Ovary (tissue), 3 donors: ENCODE data around the gene CACUL1.

Experiments
- POLR2A ChIP-seq: fragments of 450-650 bp; IDR thresholded peaks from one replicate; pipeline ENCODE4 v1.6.1; 2017; ENCODE audit warnings: antibody characterized with exemption, mild to moderate bottlenecking, moderate library complexity
- TF ChIP-seq, protein P1 (sequence below), 3 donors: fragments of 450-650 bp in 2 of 3; fragments of 200-600 bp in 1 of 3; IDR thresholded peaks; one replicate each; pipeline versions ENCODE4 v1.5.1 to v1.8.0; 2016 to 2022; ENCODE audit warnings: antibody characterized with exemption in 3 of 3, mild to moderate bottlenecking in 1 of 3
- donor health status: DM: no; HTN: no; CAD: no.

DNA sequence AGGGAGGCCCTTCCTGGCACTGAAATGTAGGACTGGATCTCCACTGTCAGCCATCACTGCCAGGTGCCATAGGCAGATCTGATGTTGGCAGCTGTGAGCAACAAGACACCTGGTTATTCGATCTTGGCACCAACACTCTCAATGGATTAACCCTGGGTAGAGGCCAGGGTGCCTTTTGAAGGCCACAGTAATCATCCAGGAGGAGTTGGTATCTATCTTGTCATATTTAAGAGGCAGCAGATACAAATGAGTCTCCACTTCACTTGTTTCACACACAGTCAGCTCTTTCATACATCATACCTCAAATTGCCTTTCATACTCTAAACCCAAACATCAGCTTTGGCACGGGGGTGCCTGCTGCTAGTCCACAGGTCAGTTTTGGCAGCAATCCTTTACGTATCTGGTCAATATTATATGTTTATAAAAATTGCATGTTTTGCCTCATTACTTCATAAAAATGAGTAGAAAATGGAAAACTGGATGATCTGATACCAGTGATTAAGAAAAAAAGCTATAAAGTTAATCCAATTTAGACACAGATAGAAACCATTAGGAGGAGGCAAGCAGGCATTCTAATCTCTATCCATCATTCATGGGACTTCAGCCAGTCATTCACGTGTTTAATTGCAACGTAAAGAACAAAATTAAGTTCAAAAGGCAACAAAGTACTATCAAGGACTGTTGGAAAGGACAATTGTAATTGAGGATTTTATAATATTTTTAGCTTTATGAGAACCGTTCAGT, 12.7 kb upstream of the CACUL1 start:
- no peak for TF ChIP-seq POLR2A
- TF ChIP-seq, protein P1, sequence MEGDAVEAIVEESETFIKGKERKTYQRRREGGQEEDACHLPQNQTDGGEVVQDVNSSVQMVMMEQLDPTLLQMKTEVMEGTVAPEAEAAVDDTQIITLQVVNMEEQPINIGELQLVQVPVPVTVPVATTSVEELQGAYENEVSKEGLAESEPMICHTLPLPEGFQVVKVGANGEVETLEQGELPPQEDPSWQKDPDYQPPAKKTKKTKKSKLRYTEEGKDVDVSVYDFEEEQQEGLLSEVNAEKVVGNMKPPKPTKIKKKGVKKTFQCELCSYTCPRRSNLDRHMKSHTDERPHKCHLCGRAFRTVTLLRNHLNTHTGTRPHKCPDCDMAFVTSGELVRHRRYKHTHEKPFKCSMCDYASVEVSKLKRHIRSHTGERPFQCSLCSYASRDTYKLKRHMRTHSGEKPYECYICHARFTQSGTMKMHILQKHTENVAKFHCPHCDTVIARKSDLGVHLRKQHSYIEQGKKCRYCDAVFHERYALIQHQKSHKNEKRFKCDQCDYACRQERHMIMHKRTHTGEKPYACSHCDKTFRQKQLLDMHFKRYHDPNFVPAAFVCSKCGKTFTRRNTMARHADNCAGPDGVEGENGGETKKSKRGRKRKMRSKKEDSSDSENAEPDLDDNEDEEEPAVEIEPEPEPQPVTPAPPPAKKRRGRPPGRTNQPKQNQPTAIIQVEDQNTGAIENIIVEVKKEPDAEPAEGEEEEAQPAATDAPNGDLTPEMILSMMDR (IDR thresholded peaks at IDR 0.05), result no peak
